NCI-H1694 treated with DMSO at 0.1 percent for 48 hours (cell line): ENCODE measurements around the gene ADPGK.

Experiments
- DNase-seq: peaks from one replicate; lab custom pipeline; 2025; lab: John Stamatoyannopoulos, UW

ADPGK gene

DNA sequence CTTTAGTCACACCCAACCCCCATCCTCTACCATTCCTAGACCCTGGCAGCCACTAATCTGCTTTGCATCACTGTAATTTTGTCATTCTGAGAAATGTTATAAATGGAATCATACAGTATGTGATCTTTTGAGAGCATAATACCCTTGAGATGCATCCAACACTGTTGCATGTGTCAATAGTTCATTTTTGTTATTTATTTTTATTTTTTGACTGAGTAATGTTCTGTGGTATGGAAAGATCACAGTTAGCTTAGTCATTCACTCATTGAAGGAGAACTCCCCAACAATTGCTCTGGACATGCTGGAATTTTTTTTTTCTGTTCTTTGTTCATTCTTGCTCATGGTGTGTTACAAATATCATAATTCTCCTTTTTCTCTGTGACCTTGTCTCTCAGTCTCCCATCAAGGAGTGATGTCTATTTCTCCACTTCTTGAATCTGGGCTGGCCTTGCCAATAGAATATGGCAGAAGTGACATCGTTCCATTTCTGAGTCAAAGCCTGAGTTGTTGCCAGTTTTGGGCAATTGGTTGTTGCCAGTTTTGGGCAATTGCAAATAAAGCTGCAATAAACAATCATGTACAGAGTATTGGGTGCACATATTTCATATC lies 6.8 kb upstream of the ADPGK start:
- DNase-seq = no peak

DNA sequence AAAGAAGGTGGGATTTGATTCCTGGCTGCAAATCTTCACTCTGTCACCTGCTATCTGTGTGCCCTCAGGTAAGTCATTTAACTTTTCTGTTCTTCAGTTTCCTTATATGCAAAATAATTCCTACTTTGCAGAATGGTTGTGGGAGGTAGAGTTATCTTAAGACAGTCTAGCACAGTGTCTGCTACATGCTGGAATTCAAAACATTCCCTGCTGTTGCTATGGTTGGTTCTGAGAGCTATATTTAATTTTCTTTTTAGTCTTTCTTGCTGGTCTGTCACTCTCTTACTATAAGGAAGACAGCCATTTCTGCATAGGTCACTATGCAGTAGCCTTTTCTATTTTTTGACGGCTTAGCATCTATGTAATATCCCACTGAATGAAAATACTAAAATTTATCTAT lies 4.0 kb upstream of the ADPGK start:
- DNase-seq = no peak

GRCh38 chr15:72786676-72787345 lies 3.3 kb upstream of the ADPGK start:
- DNase-seq = no peak

DNA sequence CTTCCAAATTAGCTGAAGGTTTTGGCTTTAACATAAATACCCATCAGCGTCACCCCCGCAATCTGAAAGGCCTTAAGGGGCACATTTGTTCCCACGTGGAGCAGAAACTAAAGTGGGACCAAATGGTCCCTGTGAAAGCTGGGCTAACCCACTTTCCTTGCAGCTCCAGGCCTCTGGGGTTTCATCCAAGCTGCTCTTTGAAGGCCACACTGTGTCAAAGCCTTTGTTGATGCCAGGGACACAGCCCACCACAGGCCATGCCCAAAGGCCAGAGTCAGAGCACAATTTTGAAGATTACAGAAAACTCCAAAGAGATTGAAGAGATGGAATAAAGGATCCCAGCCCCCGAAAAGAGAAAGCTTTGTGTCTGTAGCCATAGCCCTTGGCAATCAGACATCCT lies 2.7 kb upstream of the ADPGK start:
- no peak for DNase-seq

DNA sequence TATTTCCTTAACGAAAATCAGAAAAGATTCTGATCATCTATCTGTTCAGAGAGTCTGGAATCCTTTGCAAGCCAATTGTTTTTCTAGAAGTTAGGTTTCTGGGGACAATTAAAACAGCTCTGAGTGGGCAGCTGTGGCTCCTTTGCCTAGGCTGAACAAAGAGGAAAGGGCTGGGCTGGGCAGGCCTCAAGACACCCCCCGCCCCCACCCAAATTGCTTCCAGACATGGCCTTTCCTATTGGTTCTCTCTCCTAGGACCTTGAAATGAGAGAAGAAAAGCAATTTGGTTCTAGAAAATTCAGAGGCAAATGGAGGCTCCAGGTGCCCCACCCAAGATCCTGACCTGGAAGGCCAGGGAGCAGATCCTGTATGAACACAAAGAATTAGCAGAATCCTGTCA lies 2.3 kb upstream of the ADPGK start:
- no peak for DNase-seq

DNA sequence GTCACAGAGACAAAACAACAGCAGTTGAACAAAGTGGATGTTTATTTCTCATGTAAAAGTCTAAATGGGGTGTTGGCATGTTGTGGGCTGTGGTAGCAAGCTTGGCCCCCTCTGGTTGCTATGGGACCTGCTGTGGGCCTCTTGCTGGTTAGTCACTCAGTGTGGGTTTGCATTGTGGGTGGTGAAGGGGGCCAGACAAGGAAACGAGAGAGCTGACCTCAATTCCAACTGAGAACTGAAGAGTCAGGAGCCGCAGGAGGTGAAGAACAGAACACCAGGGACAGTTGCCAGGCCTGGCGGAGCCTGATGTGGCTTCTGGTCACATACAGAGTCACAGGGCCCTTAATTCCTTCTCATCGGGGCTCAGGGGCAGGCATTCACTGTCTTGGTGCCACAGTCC lies 1.9 kb upstream of the ADPGK start:
- DNase-seq = no peak

DNA sequence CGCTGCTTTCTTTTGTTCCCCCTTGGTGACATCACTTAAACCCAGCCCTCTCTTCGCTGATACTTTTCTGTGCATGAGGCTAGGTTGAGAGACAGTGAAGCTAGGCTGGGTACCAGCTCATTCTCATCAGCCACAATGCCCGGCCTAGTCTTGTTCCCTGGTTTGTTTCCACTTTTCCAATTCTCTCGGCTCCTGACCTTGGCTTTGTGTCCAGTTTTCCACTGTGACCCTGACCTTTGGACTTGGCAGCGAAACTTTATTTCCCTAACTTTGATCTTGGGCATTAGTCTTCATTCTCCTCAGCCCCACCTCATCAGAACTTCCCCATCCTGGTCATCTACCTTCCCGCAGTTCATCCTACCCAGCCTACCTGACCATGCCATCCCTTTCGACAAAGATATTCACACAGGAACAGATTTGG lies 908 bp upstream of the ADPGK start:
- DNase-seq = no peak

GRCh38 chr15:72783004-72783639 lies 436 bp downstream of the ADPGK start:
- no peak for DNase-seq

DNA sequence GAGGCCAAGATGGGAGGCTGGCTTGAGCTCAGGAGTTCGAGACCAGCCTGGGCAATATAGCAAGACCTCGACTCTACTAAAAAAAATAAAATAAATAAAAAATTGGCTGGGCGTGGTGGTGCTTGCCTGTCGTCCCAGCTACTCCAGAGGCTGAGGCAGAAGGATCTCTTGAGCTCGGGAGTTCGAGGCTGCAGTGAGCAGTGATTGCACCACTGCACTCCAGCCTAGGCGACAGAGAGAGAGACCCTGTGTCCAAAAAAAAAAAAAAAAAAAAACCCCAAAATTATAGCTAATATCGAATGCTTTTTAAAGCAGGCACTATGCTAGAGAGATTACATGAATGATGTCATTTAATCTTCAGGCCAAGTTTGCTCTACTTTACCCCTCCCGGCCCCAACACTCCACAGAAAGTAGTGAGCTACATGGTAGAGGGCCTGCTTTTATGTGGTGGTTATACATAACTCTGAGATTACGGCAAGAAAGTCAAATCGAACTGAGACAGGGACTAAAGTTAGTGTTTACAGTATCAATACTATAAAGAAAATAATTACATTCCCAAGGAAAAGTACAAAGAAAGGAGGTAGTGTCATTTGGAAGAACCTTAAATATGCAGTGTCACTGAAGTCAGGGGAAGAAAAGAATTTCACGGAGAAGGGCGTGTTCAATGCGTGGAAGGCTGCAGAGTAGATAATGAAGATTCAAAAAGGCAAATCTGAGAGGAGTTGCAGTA lies 1.1 kb downstream of the ADPGK start:
- DNase-seq = no peak

DNA sequence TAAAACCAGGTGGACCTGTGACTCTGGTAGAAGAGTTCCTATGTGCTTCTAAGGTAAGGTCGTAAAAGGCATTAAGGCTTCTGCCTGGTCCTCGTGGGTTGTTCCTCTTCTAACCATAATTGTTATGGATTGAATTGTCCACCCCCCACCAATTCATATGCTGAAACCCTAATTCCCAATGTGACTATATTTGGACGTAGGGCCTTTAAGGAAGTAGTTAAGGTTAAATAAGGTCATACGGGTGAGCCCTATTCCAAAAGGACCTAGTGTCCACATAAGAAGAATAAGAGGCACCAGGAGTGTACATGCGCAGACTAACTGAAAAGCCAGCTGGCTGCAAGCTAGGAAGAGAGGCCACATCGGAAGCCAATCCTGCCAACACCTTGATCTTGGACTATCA lies 1.9 kb downstream of the ADPGK start:
- no peak for DNase-seq

GRCh38 chr15:72778796-72779195 lies 4.8 kb downstream of the ADPGK start:
- DNase-seq = no peak

- DNase-seq = no peak
These were observed 8.7 kb downstream of the ADPGK start for GRCh38 chr15:72774696-72775383.

- no peak for DNase-seq
These were observed 12.2 kb downstream of the ADPGK start for GRCh38 chr15:72771329-72771725.

GRCh38 chr15:72770673-72771328 lies 12.8 kb downstream of the ADPGK start:
- no peak for DNase-seq

GRCh38 chr15:72766780-72767179 lies 16.8 kb downstream of the ADPGK start:
- no peak for DNase-seq

GRCh38 chr15:72766025-72766424 lies 17.5 kb downstream of the ADPGK start:
- DNase-seq = no peak

DNA sequence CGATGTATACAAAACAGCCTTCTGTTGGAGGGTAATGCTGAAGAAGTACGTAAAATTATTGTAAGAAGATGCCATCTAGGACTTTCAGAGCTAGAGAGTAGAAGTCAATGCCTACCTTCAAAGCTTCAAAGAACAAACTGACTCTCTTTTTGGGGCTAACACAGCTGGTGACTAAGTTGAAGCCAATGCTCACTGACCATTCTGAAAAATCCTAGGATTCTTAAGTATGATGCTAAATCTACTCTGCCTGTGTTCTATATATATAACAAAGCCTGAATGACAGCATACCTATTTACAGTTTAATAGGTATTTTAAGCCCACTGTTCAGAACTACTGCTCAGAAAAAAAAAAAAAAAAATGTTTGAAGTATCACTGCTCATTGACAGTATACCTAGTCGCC lies 18.9 kb downstream of the ADPGK start:
- DNase-seq = no peak

DNA sequence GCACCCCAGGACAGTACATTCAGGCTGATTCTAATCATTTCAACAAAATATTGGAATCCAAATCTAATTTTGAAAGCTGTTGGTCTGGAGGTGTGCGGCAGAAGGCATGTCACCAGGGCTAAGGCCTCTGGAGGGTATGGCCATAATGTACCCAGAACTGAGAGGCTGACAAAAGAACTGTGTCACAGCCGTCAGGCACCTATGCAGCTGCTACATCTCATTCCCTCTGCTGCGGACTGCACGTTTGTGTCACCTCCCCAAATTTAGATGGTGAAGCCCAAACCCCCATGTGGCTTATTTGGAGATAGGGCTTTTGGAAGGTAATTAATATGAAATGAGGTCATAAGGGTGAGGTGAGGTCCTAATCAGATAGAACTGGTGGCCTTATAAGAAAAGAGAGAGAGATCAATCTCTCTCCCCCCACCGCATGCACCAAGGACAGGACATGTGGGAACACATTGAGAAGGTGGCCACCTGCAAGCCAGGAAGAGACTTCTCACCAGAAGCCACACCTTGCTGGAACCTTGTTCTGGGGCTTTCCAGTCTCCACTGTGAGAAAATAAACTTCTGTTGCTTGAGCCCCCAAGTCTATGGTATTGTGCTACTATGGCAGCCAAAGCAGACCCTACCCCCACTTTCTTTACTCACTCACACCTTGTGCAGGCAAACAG lies 22.8 kb downstream of the ADPGK start:
- DNase-seq = no peak

DNA sequence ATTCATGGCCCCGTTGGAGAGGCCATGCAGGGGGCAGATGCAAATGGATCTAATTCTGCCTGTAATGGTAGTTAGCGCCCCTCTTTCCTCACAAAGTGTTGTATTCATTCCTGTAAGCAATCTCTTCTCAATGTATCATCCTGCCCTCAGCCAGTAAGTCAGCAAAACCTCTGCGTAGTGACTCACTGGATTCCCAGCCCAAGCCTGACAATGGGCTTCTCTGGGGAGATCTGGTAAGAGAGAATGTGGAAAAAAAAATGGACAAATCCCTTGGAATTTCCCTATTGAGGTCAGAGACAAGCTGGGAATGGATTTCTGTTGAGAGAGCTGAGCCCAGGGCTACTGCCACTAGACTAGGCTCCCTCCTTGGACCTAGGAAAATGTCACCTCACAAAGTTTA lies 25.4 kb downstream of the ADPGK start:
- DNase-seq = no peak

- DNase-seq = no peak
These were observed 29.5 kb downstream of the ADPGK start for GRCh38 chr15:72754096-72754495.

- no peak for DNase-seq
These were observed 31.7 kb downstream of the ADPGK start for GRCh38 chr15:72751751-72752455.
